Neural cell (in vitro differentiated cells): ENCODE measurements around the gene PGP.

Experiments
- CTCF ChIP-seq: fragments of 450-650 bp; IDR thresholded peaks from 2 replicates; pipeline ENCODE4 v1.5.1; 2014; ENCODE audit warnings: antibody characterized with exemption, mild to moderate bottlenecking, moderate library complexity; ENCODE audit not compliant: poor library complexity, severe bottlenecking
- POLR2AphosphoS5 ChIP-seq: IDR thresholded peaks from 2 replicates; pipeline ENCODE4 v1.6.1; 2012

GRCh38 chr16:2229632-2230250 lies 15.1 kb upstream of the PGP start:
- TF ChIP-seq CTCF (no peak), POLR2AphosphoS5 (no peak)
